H4 (cell line): ENCODE results near the gene TMEM184B. TPM values are rescaled to one million over a fixed set of nuclear protein-coding genes. Genes with fewer than 3 reads are reported as not detected.
"Not testable (repeated sequence)": the region's sequence is repeated elsewhere in the genome, so short reads cannot be mapped to it uniquely, and the experiment has no call there.

Experiments used
- DNase-seq: peaks from one replicate; pipeline ENCODE4 v3.0.0-alpha.2; 2015; ENCODE audit warnings: low spot score
- total RNA-seq: library from RNA; depleted of rRNA; stranded (reverse); fragments of >200 nt; shearing (Covaris generic); gene quantifications from 2 replicates; pipeline ENCODE4 v1.2.3, GENCODE V29; 2014

TMEM184B gene
- total RNA-seq, 1 experiment from 2014 or later: 62.1 TPM

DNA sequence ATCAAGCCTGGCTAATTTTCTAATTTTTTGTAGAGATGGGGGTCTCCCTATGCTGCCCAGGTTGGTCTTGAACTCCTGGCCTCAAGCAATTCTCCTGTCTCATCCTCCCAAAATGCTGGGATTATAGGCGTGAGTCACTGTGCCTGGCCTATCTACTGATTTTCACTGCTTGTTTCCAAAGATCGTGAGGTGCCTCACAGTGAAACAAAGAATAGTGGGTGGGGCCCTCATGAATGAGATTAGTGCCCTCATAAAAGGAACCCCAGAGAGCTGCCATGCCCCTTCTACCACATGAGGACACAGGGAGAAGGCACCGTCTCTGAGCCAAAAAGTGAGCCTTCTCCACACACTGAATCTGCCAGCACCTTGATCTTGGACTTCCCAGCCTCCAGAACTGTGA, 23.5 kb downstream of the TMEM184B start:
- no peak for DNase-seq

DNA sequence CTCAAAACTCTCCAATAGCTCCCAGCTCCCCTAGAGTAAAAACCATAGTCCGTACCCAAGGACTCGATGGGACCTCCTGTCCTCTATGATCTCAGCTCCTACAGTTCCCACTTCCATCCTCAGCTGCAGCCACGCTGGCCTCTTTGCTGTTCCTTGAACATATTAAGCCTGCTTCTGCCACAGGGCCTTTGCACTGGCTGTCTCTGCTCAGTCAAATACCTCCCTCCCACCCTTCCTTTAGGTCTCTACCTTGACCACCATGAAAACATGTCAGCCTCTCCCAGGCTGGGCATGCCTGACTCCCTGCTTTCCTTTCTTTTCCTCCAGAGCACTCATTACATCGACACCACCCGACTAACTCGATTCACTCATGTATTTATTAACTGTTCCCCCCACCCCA, 24.5 kb downstream of the TMEM184B start:
- no peak for DNase-seq

DNA sequence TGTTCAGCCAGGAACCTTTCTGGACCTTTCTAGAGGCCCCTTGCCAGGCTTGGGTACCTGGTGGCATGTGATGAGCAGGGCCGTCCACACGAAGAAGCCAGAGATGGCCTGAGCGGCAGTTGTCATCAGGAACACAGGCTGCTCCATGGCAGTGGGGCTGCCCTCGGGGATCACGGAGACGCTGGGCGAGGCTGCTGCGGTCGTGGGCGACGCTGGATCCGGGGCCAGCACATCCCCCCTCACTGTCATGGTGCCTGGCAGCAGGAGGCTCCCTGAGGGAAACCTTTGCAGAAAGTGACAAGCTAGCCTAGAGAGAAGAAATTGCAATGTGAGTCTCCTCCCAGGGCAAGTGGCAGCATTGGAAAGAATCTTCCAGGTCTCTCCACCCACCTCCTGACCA, 25.1 kb downstream of the TMEM184B start:
- no peak for DNase-seq

DNA sequence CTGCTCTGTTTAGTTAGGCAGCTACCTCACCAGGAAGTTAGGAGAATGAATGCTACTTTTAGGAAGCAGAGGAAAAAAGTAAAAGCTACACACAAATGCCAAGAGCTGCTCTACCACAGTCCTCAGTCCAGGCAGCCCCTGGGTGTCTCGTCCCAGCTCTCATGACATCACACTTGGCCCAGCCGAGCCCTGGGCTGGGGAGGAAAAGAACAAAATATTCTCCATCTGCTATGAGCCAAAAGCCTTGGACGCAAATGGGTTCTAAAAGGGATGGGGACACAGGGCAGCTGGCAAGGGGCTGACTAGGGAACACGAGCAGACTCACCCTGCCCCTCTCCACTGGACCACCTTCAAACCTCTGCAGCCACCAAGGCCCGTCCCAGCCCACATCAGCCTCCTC, 26.1 kb downstream of the TMEM184B start:
- no peak for DNase-seq

DNA sequence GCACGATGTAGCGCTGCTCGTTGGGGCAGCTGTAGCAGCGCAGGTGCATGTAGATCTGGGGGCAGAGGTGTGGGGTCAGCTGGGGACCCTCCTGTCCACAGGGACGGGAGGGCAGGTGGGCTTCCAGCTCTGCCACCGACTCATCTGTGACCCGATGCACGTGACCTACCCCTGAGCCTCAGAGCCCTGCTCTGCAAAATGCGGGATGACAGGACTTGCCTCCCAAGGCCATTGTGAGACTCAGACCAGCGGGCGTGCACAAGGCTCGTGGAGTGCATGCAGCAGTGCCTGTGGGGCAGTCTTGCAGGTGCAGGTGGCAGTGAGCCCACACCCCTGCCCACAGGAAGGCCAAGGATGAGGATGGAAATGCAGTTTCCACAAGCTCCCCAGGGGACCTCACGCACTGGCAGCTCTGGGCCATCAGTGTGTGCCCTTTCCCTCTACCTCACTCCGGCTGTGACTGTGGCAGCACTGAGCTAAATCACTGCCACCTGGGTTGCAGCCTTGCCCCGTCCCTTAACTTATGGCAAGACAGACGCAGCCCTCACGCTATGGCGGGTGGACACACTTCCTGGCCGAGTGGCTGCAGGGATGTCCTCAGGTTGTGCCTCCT, 26.7 kb downstream of the TMEM184B start:
- DNase-seq: no peak

DNA sequence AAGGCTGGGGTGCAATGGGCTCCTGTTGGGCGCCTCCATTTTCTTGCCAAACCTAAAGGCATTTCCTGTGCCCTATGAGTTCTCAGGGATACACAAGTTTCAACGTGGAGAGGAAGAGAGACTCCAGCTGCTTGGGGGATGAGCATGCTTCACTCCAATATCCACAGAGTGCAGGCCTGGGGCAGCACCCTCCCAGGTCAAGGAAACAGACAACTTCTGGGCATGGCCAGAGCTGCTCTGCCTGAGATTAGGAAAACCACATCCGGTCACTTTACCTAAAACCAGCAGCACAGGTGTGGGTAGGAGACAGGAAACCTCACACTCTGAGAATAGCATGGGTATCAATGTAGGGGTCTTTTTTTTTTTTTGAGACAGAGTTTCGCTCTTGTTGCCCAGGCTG, 28.7 kb downstream of the TMEM184B start:
- DNase-seq: no peak

DNA sequence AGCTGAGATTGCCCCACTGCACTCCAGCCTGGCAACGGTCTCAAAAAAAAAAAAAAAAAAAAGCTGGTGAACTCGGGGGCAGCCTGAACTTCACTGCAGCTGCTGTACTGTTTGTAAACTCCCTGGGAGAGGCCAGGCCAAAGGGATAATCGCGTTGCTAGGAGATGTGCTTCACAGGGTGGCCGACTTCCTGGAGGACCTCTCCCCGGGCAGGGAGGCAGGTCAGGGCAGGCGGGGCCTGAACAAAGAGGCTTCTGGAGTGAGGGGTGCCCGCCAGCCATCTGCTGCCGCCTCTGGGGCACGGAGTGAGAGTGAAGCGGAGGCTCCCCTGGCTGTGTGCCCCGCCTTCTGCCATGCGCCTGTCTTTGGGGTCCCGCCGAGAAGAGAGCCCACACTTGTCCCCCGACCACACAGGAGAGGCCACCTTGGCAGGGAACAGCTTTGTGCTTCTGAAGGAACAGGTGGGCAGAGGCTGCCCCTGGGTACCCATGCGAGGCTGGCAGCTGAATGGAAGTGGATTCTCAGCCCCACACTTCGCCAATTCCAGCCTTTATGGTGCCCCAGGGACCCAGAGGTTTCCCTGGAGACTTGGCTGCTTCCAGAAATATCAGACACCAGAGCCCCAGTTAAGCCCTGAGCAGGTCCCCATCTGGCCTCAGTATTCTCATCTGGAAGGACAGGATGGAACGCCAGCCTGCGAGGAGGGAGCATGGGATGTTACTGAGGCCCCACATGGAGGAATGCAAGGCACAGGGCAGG, 29.6 kb downstream of the TMEM184B start:
- DNase-seq: peak; percentile 82

DNA sequence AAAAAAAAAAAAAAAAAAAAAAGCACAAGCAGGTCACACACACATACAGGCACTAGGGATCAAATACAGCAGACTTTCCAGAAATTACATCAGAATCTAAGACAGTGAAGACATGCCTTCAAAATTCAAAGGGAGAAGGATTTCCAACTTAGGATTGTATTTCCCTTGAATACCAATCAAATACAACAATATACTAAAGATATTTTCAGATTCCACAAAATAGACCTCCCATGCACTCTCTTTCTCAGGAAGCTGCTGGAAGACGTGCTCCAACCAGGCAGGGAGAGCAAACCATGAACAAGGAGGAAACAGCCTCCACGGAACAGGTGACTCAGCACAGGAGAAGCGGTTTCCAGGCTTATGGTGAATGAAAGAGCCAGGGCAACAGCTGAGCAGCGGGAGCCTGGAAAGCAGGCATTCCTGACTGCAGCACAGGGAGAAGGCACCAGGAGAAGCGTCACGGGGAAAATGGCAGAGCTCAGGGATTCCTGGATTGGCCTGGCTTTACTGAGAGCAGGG, 32.0 kb downstream of the TMEM184B start:
- DNase-seq: peak; percentile 89

DNA sequence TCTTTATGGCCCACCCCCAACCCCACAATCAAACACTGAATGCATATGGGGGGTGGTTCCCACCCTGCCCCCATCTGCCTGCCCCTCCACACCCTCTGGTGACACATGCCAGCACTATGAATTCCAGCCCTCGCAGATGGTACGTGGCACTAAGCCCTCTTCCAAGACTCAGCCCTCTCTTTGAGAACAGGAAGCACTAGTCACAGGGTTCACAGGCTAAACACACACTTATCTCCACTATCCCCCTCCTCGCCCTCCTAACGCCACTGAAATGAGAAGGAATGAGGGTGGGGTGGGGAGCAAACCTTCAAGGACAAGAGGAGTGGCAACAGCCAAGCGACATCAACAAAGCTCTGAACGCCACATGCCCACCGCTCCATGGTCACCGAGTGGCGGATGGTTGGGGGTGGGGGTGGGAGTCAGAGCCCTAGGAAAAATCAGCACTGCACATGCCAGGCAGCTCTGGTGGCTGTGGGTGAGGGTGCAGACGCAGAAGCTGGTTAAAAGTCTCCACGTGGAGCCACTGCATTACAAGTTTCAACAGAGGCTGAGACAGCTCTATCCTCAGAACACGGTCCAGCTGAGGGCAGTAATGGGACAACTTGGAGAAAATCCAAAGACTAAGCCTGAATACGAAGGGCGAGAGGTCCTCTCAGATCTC, 33.6 kb downstream of the TMEM184B start:
- peak; percentile 80 for DNase-seq

DNA sequence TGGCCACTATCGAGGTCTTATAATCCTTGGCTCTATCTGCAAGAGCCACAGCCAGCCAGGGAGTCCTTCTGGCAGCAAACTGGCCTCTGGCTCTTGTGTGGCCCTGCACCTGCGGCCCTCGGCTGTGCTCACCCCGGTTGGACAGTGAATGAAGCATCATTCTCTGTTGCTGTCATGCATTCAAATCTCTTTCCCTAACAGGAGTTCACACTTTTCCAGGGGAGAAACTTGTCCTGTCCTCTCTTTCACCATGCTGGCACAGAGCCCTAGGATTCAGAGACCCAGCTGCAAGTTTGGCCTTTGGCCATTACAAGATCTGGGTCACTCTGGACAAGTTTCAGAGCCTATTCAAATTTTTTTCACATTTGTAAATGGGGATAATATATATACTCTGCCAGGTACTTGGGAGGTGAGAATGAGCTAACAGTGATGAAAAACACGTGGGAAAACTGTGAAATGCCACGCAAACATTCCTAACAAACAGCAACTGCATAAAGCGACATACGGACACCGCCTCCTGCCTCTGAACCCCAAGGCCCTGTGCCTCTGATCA, 34.2 kb downstream of the TMEM184B start:
- DNase-seq: no peak

DNA sequence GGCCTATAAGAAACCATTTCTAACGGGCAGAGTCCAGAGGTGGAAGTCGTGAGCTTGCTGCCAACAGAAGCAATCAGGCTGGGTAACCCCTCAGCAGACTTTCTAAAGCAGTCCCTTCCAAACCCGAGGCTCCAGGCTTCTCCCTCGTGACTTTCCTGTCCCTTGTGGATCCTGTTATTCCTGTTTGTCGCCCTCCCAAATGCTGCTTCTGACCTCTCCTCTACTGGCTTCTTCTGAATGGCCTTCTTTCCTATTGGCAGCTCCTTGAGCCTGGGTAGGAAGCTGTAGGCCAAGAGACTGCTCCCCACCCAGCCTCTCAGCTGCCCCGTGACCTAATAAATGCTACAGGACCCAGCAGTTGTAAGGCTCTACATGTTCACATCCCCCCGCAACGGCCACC, 36.0 kb downstream of the TMEM184B start:
- no peak for DNase-seq

DNA sequence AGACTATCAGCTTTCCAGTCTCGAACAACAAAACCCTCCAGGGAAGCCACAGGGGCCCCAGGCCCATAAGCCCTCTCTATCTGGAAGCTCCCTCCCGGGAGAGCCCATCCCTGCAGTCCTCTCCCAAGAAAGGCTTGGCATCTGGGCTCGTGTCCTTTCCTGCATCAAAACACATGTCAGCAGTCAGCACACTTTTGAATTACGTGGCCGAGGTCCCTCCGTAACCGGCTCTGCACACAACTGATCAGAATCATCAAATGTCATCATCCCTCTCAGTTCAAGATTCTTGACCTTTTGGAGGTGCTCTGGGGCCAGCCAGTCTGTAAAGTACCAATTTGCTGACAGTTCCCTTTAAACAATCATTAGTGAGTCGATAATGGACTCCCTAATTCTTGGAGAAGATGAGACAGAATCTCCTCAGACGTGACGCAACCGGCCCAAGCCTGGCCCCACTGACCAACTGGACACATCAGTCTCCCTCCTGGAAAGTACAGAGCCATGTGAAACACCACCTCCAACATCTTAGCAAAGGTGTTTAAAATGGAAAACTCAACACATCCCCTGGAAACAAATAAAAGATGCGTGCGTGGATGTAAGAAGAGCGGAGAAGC, 37.5 kb downstream of the TMEM184B start:
- DNase-seq: no peak

DNA sequence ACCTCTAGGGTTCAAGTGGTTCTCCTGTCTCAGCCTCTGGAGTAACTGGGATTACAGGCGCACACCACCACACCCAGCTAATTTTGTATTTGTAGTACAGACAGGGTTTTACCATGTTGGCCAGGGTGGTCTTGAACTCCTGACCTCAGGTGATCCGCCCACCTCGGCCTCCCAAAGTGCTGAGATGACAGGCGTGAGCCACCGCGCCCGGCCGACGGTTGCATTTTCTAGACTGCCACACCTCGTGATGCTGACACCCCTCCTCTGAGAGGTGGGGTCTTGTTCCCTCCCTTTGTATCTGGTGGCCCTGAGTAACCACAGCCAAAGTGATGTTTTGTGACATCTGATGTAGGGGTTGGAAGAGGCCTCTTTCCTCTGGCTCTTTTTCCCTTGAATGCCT, 39.0 kb downstream of the TMEM184B start:
- DNase-seq: not testable (repeated sequence)

DNA sequence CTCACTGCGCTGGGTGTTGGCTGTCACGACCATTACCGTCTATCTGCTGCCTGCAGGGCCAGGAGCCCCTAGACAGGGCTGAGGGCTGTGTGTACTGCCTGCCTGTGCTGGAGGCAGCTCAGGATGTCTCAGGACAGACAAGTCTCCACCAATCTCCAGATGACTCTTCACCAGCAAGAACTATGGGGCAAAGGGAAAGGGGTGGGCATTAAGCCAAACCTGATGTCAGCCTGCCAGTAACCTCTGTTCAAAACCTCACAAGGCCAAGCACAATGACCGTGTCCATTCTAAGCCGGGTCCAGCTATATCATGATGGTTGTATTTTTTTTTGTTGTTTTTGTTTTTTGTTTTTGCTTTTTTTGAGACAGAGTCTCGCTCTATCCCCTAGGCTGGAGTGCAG, 39.4 kb downstream of the TMEM184B start:
- no peak for DNase-seq

DNA sequence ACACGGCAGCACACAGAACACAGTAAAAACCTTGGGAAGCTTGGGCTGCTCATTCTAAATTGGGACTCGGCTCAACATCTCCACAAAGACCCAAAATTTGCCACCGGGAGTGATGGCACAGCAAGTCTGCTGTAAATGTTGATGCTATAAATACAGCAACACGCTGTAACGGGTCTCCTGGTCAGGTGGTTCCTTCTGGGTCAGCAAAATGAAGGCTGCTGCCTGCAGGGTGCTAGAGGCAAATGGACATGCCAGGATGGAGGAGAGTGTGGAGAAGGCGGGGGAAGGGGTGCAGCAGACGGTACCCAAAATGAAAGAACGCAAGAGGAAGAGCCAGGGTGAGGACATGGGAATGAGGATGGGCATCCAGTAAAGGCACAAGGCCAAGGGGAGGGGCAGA, 40.6 kb downstream of the TMEM184B start:
- DNase-seq: no peak

DNA sequence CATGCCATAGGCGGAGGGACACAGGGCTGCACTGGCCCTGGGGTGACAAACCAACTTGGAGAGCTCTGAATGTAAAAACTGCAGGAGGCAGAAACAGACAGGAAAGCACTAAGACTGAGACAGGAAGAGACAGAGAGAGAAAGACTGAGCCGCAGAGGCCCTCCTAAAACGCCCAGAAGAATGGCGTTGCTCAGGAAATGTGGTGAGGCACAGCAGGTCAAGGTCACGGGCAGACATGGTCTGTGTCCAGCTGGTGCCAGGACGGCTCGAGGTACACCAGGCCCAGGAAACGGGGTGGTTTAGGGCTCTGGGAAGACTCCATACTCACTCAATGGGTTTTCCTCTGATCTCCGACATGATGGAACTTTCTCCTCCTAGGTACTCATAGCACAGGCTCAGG, 41.9 kb downstream of the TMEM184B start:
- no peak for DNase-seq

DNA sequence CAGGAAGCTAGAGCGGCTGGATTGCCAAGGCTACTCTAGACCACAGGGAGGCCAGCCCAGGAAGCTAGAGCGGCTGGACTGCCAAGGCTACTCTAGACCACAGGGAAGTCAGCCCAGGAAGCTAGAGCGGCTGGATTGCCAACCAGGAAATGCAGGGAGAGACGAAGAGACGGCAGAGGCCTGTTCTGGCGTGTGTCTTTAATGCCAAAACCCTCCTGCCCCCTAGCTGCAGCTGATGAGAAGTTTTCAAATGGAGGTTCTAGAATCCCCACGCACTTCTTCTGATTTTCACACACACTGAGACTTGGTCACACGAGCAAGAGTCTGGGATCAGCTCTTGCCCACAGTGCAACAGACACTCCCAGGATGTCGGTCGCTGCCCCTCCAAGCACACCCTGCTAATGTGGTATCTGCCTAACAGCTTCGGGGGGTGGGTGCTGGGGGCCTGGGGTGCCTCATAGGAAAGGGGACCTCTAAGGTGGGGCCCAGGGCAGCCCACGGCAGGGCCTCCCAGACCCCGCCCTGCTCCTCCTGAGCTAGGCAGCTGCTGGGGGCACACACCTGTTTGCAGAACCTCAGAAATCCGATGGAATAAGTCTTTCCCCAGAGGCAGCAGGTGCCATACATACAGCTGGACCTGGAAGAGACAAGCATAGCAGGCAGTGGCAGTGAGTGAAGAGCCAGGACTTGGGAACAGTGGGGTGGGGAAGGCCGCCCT, 42.5 kb downstream of the TMEM184B start:
- peak; percentile 68 for DNase-seq

DNA sequence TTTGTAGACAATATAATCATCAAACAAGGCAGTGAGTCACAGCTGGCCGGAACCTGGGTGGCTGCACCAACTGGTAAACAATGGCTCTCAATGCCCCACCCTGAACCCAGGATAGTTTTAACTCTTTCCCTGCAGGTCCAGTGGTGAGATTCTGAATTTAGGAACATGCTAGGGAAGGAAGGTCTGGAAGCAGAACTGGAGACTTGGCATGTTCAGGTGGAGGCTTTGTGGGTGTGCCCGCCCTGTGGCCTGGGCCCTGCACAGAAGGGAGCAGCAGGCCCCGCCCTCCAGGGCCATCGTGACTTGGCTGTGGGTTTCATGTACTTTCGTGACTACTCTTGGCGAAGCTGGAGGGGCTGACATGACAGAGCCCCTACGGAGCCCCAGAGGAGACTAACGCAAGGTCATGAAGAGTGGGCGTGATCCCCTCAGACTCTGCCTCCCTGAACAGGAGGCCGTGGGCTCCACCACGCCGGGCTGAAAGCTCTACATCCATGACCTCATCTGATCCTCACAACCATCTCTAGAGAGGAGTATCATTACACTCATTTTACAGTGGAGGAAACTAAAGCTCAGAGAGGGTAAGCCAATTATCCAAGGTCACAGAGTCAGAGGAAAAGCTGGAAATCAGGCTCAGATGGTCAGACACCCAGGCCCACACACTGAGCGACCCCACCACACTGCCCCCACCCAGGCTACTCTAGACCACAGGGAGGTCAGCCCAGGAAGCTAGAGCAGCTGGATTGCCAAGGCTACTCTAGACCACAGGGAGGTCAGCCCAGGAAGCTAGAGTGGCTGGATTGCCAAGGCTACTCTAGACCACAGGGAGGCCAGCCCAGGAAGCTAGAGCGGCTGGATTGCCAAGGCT, 43.7 kb downstream of the TMEM184B start:
- peak; percentile 85 for DNase-seq

DNA sequence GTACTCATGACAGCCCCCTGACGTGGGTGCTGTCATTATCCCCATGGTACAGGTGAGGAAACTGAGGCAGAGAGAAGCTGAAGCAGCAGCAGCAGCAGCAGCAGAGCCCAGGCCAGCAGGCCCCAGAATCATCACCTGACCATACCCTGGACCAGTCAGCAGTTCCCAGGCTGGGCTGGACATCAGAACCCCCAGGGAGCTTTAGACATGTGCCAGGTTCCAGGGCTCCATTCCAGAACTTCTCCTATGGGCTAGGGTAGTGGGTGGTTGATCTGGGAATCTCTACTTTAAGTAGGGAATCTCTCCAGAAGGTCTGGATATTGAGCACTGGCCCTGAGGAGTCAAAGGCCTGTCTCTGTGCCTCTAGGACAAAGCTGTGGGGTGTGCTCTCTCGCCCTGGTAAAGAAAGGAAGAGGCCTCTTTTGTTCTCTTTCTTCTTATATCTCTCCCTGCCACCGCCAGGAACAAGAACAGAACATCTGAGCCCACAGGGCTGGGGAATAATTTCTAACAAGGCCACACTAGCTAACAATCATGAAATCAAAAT, 44.4 kb downstream of the TMEM184B start:
- no peak for DNase-seq
